HepG2 (cell line): ENCODE results near the gene TP53TG5. TPM values are rescaled to one million over a fixed set of nuclear protein-coding genes. Genes with fewer than 3 reads are reported as not detected.

Experiments
- ATAC-seq: fragments of 200-7000 bp; cut with Tn5 transposase; 3 replicates; pipeline ENCODE4 v1.9.1; 2020; ENCODE audit warnings: mild to moderate bottlenecking, moderate library complexity
- BruUV-seq: library from RNA; stranded (reverse); fragments of 400-500 nt; replicated peaks from 2 replicates; lab custom pipeline; 2021; lab: Mats Ljungman, UMichigan
- CTCF ChIA-PET: fragments of 300-600 bp; formaldehyde crosslinking; extraction: SDS; loops from one replicate; lab custom pipeline; 2021; ENCODE audit warnings: low total read pairs, inconsistent platforms, low intra/inter-chr PET ratio; lab: Yijun Ruan, JAX
- POLR2A ChIA-PET: fragments of 350-600 bp; sonication (Branson Sonifier 250); formaldehyde crosslinking; loops from one replicate; lab custom pipeline; 2020; ENCODE audit warnings: antibody characterized with exemption, inconsistent platforms; lab: Yijun Ruan, JAX
- DNase-seq: peaks from one replicate; pipeline ENCODE4 v3.0.0-alpha.2; 2015; ENCODE audit warnings: low spot score
- FAIRE-seq: peaks from 3 replicates; lab custom pipeline; 2011; peaks lifted over from hg19 to GRCh38; lab: Jason Lieb, UNC
- H2AFZ ChIP-seq: one replicate; pipeline ENCODE4 v1.6.1; 2011; ENCODE audit warnings: low read length, inconsistent platforms
- H3K27ac ChIP-seq: fragments of 300-600 bp; 3 replicates; pipeline ENCODE4 v1.8.0; 2011; ENCODE audit warnings: mixed run types, mild to moderate bottlenecking, mixed read lengths, low read length, inconsistent platforms; ENCODE audit not compliant: insufficient read depth; ENCODE audit errors: extremely low read length
- H3K27me3 ChIP-seq, 2 experiments: fragments of 200-600 bp in 1 of 2; 2 replicates in 1 of 2; 3 replicates in 1 of 2; pipeline versions ENCODE4 v1.6.0 to v1.8.0; 2011; ENCODE audit warnings: low read length in 2 of 2, mild to moderate bottlenecking in 2 of 2, moderate library complexity in 2 of 2, inconsistent platforms in 1 of 2; ENCODE audit not compliant: insufficient read depth in 2 of 2, control insufficient read depth in 1 of 2
- H3K36me3 ChIP-seq, 2 experiments: fragments of 200-600 bp in 1 of 2; replicated peaks in 1 of 2; 2 replicates in 1 of 2; 3 replicates in 1 of 2; pipeline versions ENCODE4 v1.5.1 to v1.8.0; 2011; ENCODE audit warnings: low read length in 2 of 2, inconsistent platforms in 1 of 2; ENCODE audit not compliant: insufficient read depth in 2 of 2, control insufficient read depth in 1 of 2
- H3K4me1 ChIP-seq: 2 replicates; pipeline ENCODE4 v1.5.1; 2012; ENCODE audit warnings: low read length, inconsistent platforms; ENCODE audit not compliant: insufficient read depth
- H3K4me2 ChIP-seq: 2 replicates; pipeline ENCODE4 v1.6.0; 2011; ENCODE audit warnings: low read depth, low read length, inconsistent platforms
- H3K4me3 ChIP-seq, 3 experiments: fragments of 200-600 bp in 1 of 3; sonication (generic), shearing (Covaris generic) in 1 of 3; replicated peaks in 1 of 3; 2 replicates each; pipeline ENCODE4 v1.5.1; 2011 to 2016; ENCODE audit warnings: low read length in 3 of 3, inconsistent platforms in 2 of 3, low read depth in 2 of 3, mild to moderate bottlenecking in 2 of 3, control low read depth in 1 of 3, mixed read lengths in 1 of 3; ENCODE audit not compliant: insufficient read depth in 1 of 3
- H3K79me2 ChIP-seq: one replicate; pipeline ENCODE4 v1.6.1; 2011; ENCODE audit warnings: low read length, inconsistent platforms; ENCODE audit not compliant: insufficient read depth
- H3K9ac ChIP-seq: 2 replicates; pipeline ENCODE4 v1.6.0; 2011; ENCODE audit warnings: mild to moderate bottlenecking, low read depth, low read length, inconsistent platforms; ENCODE audit not compliant: insufficient read depth
- H3K9me3 ChIP-seq: 2 replicates; pipeline ENCODE4 v1.5.1; 2012; ENCODE audit warnings: mild to moderate bottlenecking, low read length
- H4K20me1 ChIP-seq: 2 replicates; pipeline ENCODE4 v1.6.0; 2011; ENCODE audit warnings: inconsistent platforms, mild to moderate bottlenecking, low read length, moderate library complexity; ENCODE audit not compliant: insufficient read depth
- CTCF ChIP-seq: sonication (generic); formaldehyde crosslinking; IDR thresholded peaks from 2 replicates; pipeline ENCODE4 v1.5.0; 2020; ENCODE audit warnings: mild to moderate bottlenecking, missing genetic modification reagents, moderate library complexity
- MED13 ChIP-seq: sonication (generic); formaldehyde crosslinking; IDR thresholded peaks from 2 replicates; pipeline ENCODE4 v1.5.0; 2020; ENCODE audit warnings: missing genetic modification reagents
- MTERF4 ChIP-seq: sonication (generic); formaldehyde crosslinking; IDR thresholded peaks from 2 replicates; pipeline ENCODE4 v1.8.0; 2023; ENCODE audit warnings: mild to moderate bottlenecking, missing genetic modification reagents
- PAXIP1 ChIP-seq: sonication (generic); formaldehyde crosslinking; conservative IDR thresholded peaks from 2 replicates; pipeline ENCODE4 v1.4.0; 2020; ENCODE audit warnings: mild to moderate bottlenecking, missing genetic modification reagents, moderate library complexity
- SPEN ChIP-seq: sonication (generic); formaldehyde crosslinking; IDR thresholded peaks from 2 replicates; pipeline ENCODE4 v1.5.1; 2020; ENCODE audit warnings: low read depth, mild to moderate bottlenecking, missing genetic modification reagents
- TAF1 ChIP-seq: sonication (generic); formaldehyde crosslinking; IDR thresholded peaks from 2 replicates; pipeline ENCODE4 v1.4.0; 2020; ENCODE audit warnings: missing genetic modification reagents
- TRIM24 ChIP-seq: sonication (generic); formaldehyde crosslinking; IDR thresholded peaks from 2 replicates; pipeline ENCODE4 v1.8.0; 2022; ENCODE audit warnings: mild to moderate bottlenecking, missing genetic modification reagents
- ZBTB25 ChIP-seq: IDR thresholded peaks from 2 replicates; pipeline ENCODE4 v1.6.1; 2018; ENCODE audit warnings: missing genetic modification reagents
- ZFP90 ChIP-seq: sonication (generic); formaldehyde crosslinking; IDR thresholded peaks from 2 replicates; pipeline ENCODE4 v1.8.0; 2022; ENCODE audit warnings: missing genetic modification reagents, mild to moderate bottlenecking, inconsistent platforms, borderline replicate concordance
- ZNF44 ChIP-seq: sonication (generic); formaldehyde crosslinking; IDR thresholded peaks from 2 replicates; pipeline ENCODE4 v1.5.1; 2020; ENCODE audit warnings: mild to moderate bottlenecking, missing genetic modification reagents
- ZNF563 ChIP-seq: sonication (generic); formaldehyde crosslinking; IDR thresholded peaks from 2 replicates; pipeline ENCODE4 v1.8.0; 2022; ENCODE audit warnings: mild to moderate bottlenecking, moderate library complexity, missing genetic modification reagents
- ZNF746 ChIP-seq: sonication (generic); formaldehyde crosslinking; IDR thresholded peaks from 2 replicates; pipeline ENCODE4 v1.8.0; 2022; ENCODE audit warnings: mild to moderate bottlenecking, missing genetic modification reagents
- WGBS: methylation state at CpG from one replicate; pipeline ENCODE4 v1.1.6; 2017; ENCODE audit warnings: low lambda C conversion rate; 5-methylcytosine and 5-hydroxymethylcytosine counted together
- in situ Hi-C: cut with HindIII; loops from 2 replicates; pipeline ENCODE4 v1.10.0; 2017; ENCODE audit warnings: low pct_unique_long_range_greater_than_20kb; ENCODE audit not compliant: extremely low pct_ligation_motif_present
- intact Hi-C: fragments of 100-400 bp; cut with micrococcal nuclease; formaldehyde crosslinking; loops from one replicate; pipeline ENCODE4 v1.10.0; 2022; ENCODE audit not compliant: unreplicated experiment
- polyA plus RNA-seq, 8 experiments: library from polyadenylated mRNA; depleted of rRNA in 3 of 8; stranded (reverse) in 7 of 8; unstranded in 1 of 8; fragments of >200 nt; fragmentation: Illumina TruSeq in 4 of 8; extraction: Trizol in 4 of 8; gene quantifications; 2 replicates each; pipeline versions ENCODE4 v1.2.1 to v1.2.3, GENCODE V29; 2011 to 2016; ENCODE audit warnings: low read depth in 4 of 8, missing spikeins in 1 of 8, mixed read lengths in 1 of 8; ENCODE audit not compliant: insufficient read depth in 1 of 8
- total RNA-seq, 5 experiments: library from RNA; depleted of rRNA; stranded (reverse); fragments of >200 nt; fragmentation: Illumina TruSeq; extraction: Trizol; gene quantifications; 2 replicates each; pipeline ENCODE4 v1.2.3, GENCODE V29; 2016; ENCODE audit warnings: low read depth in 1 of 5

Gene TP53TG5
- total and polyA plus RNA-seq, 2 of the 13 experiments (the other 11 are each of a cell fraction or from before 2014, with no cell fraction given) = 0.11 TPM; not detected in 1

GRCh38 chr20:45358282-45359068 lies 19.6 kb downstream of the TP53TG5 start:
- peak overlapping the region; percentile 57 for H3K27ac ChIP-seq
- H3K9ac ChIP-seq = peak overlapping the region; percentile 36
- peaks cover 2% of the 10 kb centered on the region; the same call in 1 of the 2 replicates for H4K20me1 ChIP-seq
- peak overlapping the region; percentile 83 for H3K4me2 ChIP-seq
- ChIA-PET CTCF (no interaction called here), POLR2A (interaction anchor here (1.0 to 29.5 kb wide), 8 partner anchors 12 to 78 kb away, joined by 3 to 1422 read pairs (median 6); partner anchors contain the start of genes PIGT and SDC4)
- no peaks in the 10 kb centered on the region for H3K9me3 ChIP-seq
- in situ Hi-C loops (no loop called here), intact Hi-C loops (loop anchor here (1.0 to 2.0 kb wide), 3 partner anchors 14 to 39 kb away; no protein-coding TSS in a partner anchor)
- peaks cover 70% of the 10 kb centered on the region for H3K4me1 ChIP-seq
- WGBS = 3% methylated on average over 10 of the region's 10 CpGs
- DNase-seq = peak; percentile 64
- H3K79me2 ChIP-seq = peaks cover 2% of the 10 kb centered on the region
- BruUV-seq = no TSS peak
- no peaks in the 10 kb centered on the region; a peak in 2 of 5 replicates for H3K27me3 ChIP-seq
- peak; percentile 56 for FAIRE-seq
- H3K36me3 ChIP-seq = no peaks in the 10 kb centered on the region
- no peak for ATAC-seq
- H3K4me3 ChIP-seq = peak overlapping the region; percentile 18 to 55 (median 26)
- H2AFZ ChIP-seq = peak overlapping the region; percentile 21
- peak; percentile 41; the same call in 1 of the 2 replicates for TF ChIP-seq ZBTB25 (CRISPR knock-in tag)
- TF ChIP-seq ZNF563 (CRISPR knock-in tag) = peak; percentile 45; the same call in 1 of the 2 replicates
- TF ChIP-seq PAXIP1 = peak; percentile 41
- TF ChIP-seq TAF1 (CRISPR knock-in tag) = peak; percentile 6; the same call in 1 of the 2 replicates
- 0 out of 2 replicates have a peak, but pooled peaks have one; percentile 16 for TF ChIP-seq MED13 (CRISPR knock-in tag)
- TF ChIP-seq ZNF746 (CRISPR knock-in tag) = peak; percentile 60; the same call in 1 of the 2 replicates
- TF ChIP-seq SPEN (CRISPR knock-in tag) = 0 out of 2 replicates have a peak, but pooled peaks have one; percentile 10
- TF ChIP-seq CTCF (CRISPR knock-in tag) = peak; percentile 11; the same call in 1 of the 2 replicates
- 0 out of 2 replicates have a peak, but pooled peaks have one; percentile 6 for TF ChIP-seq MTERF4 (CRISPR knock-in tag)
- 0 out of 2 replicates have a peak, but pooled peaks have one; percentile 23 for TF ChIP-seq ZNF44
- no peak for TF ChIP-seq ZFP90 (CRISPR knock-in tag)
- 0 out of 2 replicates have a peak, but pooled peaks have one; percentile 43 for TF ChIP-seq TRIM24
